ENCODE results near the gene DNASE1L1.

Gene DNASE1L1

DNA sequence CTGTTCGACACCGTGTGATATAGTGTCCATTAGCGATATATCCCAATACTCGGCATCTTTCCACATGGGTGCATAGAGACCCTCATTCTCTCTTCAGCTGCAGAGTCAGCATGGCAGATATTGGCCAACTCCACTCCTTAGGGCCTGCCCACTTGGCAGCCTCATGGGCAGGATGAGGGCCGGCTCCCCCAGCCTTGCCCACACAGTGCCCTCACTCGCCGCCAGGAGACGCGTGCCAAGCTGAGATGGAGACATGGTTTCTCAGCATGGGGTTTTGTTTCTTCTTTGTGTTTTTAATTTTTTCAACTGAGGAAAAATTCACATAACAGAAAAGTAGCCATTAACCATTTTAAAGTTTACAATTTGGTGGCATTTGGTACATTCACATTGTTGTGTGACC lies 43.8 kb upstream of the DNASE1L1 start:
- Histone ChIP-seq H3K9me2 (ENCODE audit: low read depth, low read length) (no peaks in the 10 kb centered on the region), H3K79me2 (ENCODE audit: insufficient read depth, low read length) (no peaks in the 10 kb centered on the region), H3K27ac (ENCODE audit: low read depth, low read length, poor library complexity, severe bottlenecking) (no peak overlapping the region), H2AFZ (ENCODE audit: low read length) (no peak overlapping the region), H3K4me2 (ENCODE audit: low read length) (no peak overlapping the region), H3K36me3 (ENCODE audit: insufficient read depth, low read length) (peaks cover 5% of the 10 kb centered on the region), H3K9me3 (ENCODE audit: low read length) (no peaks in the 10 kb centered on the region), H3K4me1 (ENCODE audit: insufficient read depth, low read length, severe bottlenecking) (no peaks in the 10 kb centered on the region), H3K4me3 (ENCODE audit: low read depth, low read length, poor library complexity, severe bottlenecking) (no peak overlapping the region), H3K9ac (ENCODE audit: low read length) (no peak overlapping the region), H3K27me3 (ENCODE audit: insufficient read depth, low read length) (no peaks in the 10 kb centered on the region), H3F3A (ENCODE audit: insufficient read depth, low read length) (no peaks in the 10 kb centered on the region), H4K20me1 (ENCODE audit: insufficient read depth, low read length) (no peaks in the 10 kb centered on the region)
- TF ChIP-seq CTCF (IDR thresholded peaks at IDR 0.05; ENCODE audit: low read length) (no peak), EZH2 (IDR thresholded peaks at IDR 0.05; ENCODE audit: borderline replicate concordance, low read length) (no peak)

- Histone ChIP-seq H3K79me2 (ENCODE audit: insufficient read depth, low read length) (no peaks in the 10 kb centered on the region), H3K4me1 (ENCODE audit: insufficient read depth, low read length, severe bottlenecking) (peaks cover 4% of the 10 kb centered on the region), H3K27ac (ENCODE audit: low read depth, low read length, poor library complexity, severe bottlenecking) (no peak overlapping the region), H3K9ac (ENCODE audit: low read length) (no peak overlapping the region), H3K9me3 (ENCODE audit: low read length) (no peaks in the 10 kb centered on the region), H3K9me2 (ENCODE audit: low read depth, low read length) (no peaks in the 10 kb centered on the region), H3K27me3 (ENCODE audit: insufficient read depth, low read length) (no peaks in the 10 kb centered on the region), H3K4me2 (ENCODE audit: low read length) (no peak overlapping the region), H3K36me3 (ENCODE audit: insufficient read depth, low read length) (peaks cover 5% of the 10 kb centered on the region), H3F3A (ENCODE audit: insufficient read depth, low read length) (no peaks in the 10 kb centered on the region), H4K20me1 (ENCODE audit: insufficient read depth, low read length) (no peaks in the 10 kb centered on the region), H2AFZ (ENCODE audit: low read length) (no peak overlapping the region), H3K4me3 (ENCODE audit: low read depth, low read length, poor library complexity, severe bottlenecking) (no peak overlapping the region)
- no peak for TF ChIP-seq CTCF (IDR thresholded peaks at IDR 0.05; ENCODE audit: low read length)
- TF ChIP-seq EZH2 (IDR thresholded peaks at IDR 0.05; ENCODE audit: borderline replicate concordance, low read length) = no peak
Measured at GRCh38 chrX:154450312-154450711, 41.3 kb upstream of the DNASE1L1 start.

GRCh38 chrX:154449618-154450017 lies 40.6 kb upstream of the DNASE1L1 start:
- H3K36me3 ChIP-seq (ENCODE audit: insufficient read depth, low read length) = peaks cover 5% of the 10 kb centered on the region
- no peaks in the 10 kb centered on the region for H4K20me1 ChIP-seq (ENCODE audit: insufficient read depth, low read length)
- H3F3A ChIP-seq (ENCODE audit: insufficient read depth, low read length) = no peaks in the 10 kb centered on the region
- no peaks in the 10 kb centered on the region for H3K27me3 ChIP-seq (ENCODE audit: insufficient read depth, low read length)
- no peak overlapping the region for H3K9ac ChIP-seq (ENCODE audit: low read length)
- no peak overlapping the region for H3K4me3 ChIP-seq (ENCODE audit: low read depth, low read length, poor library complexity, severe bottlenecking)
- H3K9me3 ChIP-seq (ENCODE audit: low read length) = no peaks in the 10 kb centered on the region
- no peaks in the 10 kb centered on the region for H3K79me2 ChIP-seq (ENCODE audit: insufficient read depth, low read length)
- H3K4me1 ChIP-seq (ENCODE audit: insufficient read depth, low read length, severe bottlenecking) = peaks cover 10% of the 10 kb centered on the region
- H2AFZ ChIP-seq (ENCODE audit: low read length) = no peak overlapping the region
- H3K9me2 ChIP-seq (ENCODE audit: low read depth, low read length) = no peaks in the 10 kb centered on the region
- TF ChIP-seq EZH2 (IDR thresholded peaks at IDR 0.05; ENCODE audit: borderline replicate concordance, low read length) = no peak
- no peak for TF ChIP-seq CTCF (IDR thresholded peaks at IDR 0.05; ENCODE audit: low read length)
- H3K27ac ChIP-seq (ENCODE audit: low read depth, low read length, poor library complexity, severe bottlenecking) = no peak overlapping the region
- H3K4me2 ChIP-seq (ENCODE audit: low read length) = no peak overlapping the region

Data from OCI-LY1 (cell line).